ENCODE data around the gene CDK5RAP2.

GRCh38 chr9:120603010-120603409 lies 23.0 kb upstream of the CDK5RAP2 start:
- no peak for TF ChIP-seq FOXM1 (IDR thresholded peaks at IDR 0.05; ENCODE audit: low read depth)
- TF ChIP-seq FOXM1 (CRISPR knock-in tag; IDR thresholded peaks at IDR 0.05; ENCODE audit: low read depth) = no peak
- no peak for TF ChIP-seq CTCF (IDR thresholded peaks at IDR 0.05 in 2 of 3, conservative IDR thresholded peaks at IDR 0.05 in 1 of 3; ENCODE audit: insufficient read depth in 2 of 3, low read depth in 1 of 3, low read length in 3 of 3)

All from K562 (cell line).